ENCODE results near the gene IL22RA1. TPM values are rescaled to one million over a fixed set of nuclear protein-coding genes. Genes with fewer than 3 reads are reported as not detected.

The IL22RA1 gene
- total RNA-seq, 1 donor from 2014 or later: not detected

GRCh38 chr1:24093732-24094131 is 49.2 kb downstream of the IL22RA1 start:
- H3K9ac ChIP-seq: no peak overlapping the region
- Mint-ChIP-seq H3K27me3 (ENCODE audit: insufficient read depth, low read depth) (peaks cover 4% of the 10 kb centered on the region), H3K27ac (no peak overlapping the region), H3K36me3 (no peaks in the 10 kb centered on the region), H3K4me3 (no peak overlapping the region), H3K4me1 (peaks cover 6% of the 10 kb centered on the region), H3K9me3 (no peaks in the 10 kb centered on the region)
- no peak overlapping the region for H2AFZ ChIP-seq (replicated peaks)
- H3K79me2 ChIP-seq (ENCODE audit: low read depth): no peaks in the 10 kb centered on the region
- H3K4me2 ChIP-seq: no peak overlapping the region
- TF ChIP-seq CTCF (IDR thresholded peaks at IDR 0.05): no peak
- DNase-seq (ENCODE audit: low spot score): no peak
- H3K4me1 ChIP-seq: no peaks in the 10 kb centered on the region
- no peak overlapping the region for H3K4me3 ChIP-seq
- H3K27me3 ChIP-seq: no peaks in the 10 kb centered on the region
- H3K27ac ChIP-seq: no peak overlapping the region
- no peaks in the 10 kb centered on the region for H3F3A ChIP-seq (ENCODE audit: low read depth)
- no peaks in the 10 kb centered on the region for H3K36me3 ChIP-seq
- no peaks in the 10 kb centered on the region for H4K20me1 ChIP-seq (ENCODE audit: low read depth)
- H3K9me3 ChIP-seq (ENCODE audit: low read depth): no peaks in the 10 kb centered on the region

- Histone ChIP-seq H3K4me1 (no peaks in the 10 kb centered on the region), H3K79me2 (ENCODE audit: low read depth) (no peaks in the 10 kb centered on the region), H3K36me3 (no peaks in the 10 kb centered on the region), H3K27ac (no peak overlapping the region), H3F3A (ENCODE audit: low read depth) (no peaks in the 10 kb centered on the region), H4K20me1 (ENCODE audit: low read depth) (no peaks in the 10 kb centered on the region), H3K9ac (no peak overlapping the region), H3K4me2 (no peak overlapping the region), H3K27me3 (no peaks in the 10 kb centered on the region), H3K9me3 (ENCODE audit: low read depth) (no peaks in the 10 kb centered on the region), H2AFZ (replicated peaks) (no peak overlapping the region), H3K4me3 (no peak overlapping the region)
- Mint-ChIP-seq H3K4me3 (no peak overlapping the region), H3K4me1 (peaks cover 6% of the 10 kb centered on the region), H3K27ac (no peak overlapping the region), H3K27me3 (ENCODE audit: insufficient read depth, low read depth) (peaks cover 4% of the 10 kb centered on the region), H3K9me3 (no peaks in the 10 kb centered on the region), H3K36me3 (no peaks in the 10 kb centered on the region)
- TF ChIP-seq CTCF (IDR thresholded peaks at IDR 0.05) (no peak), EZH2 (IDR thresholded peaks at IDR 0.05) (no peak), EZH2phosphoT487 (IDR thresholded peaks at IDR 0.05) (no peak)
- DNase-seq (ENCODE audit: low spot score): no peak
These were observed 50.0 kb downstream of the IL22RA1 start for GRCh38 chr1:24092979-24093378.

DNA sequence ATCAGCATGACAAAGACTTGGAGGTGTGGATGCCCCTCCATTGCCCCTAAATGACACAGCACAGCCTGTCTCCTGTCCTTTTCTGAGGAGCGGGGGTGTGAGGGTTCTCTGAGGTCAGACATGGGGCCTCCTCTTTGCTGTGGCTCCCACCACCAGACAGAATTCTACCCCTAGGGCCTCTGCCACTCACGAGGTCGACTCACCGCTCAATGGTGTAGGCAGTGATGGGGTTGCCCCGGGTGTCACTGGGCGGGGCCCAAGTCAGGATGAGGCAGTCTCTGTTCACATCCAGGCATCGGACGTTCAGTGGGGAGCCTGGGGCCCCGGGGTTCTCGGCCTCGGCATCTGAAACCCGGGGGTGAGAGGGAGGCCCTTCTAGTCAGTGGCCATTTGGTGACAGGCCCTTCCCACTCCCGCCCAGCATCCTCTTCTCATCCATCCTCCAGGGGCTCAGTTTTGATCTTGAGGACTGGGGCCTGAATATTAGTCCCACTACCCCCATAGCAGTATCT is 50.9 kb downstream of the IL22RA1 start:
- H3K4me3 ChIP-seq: no peak overlapping the region
- Mint-ChIP-seq H3K27ac (no peak overlapping the region), H3K4me1 (peaks cover 6% of the 10 kb centered on the region), H3K36me3 (no peaks in the 10 kb centered on the region), H3K27me3 (ENCODE audit: insufficient read depth, low read depth) (peaks cover 6% of the 10 kb centered on the region), H3K9me3 (no peaks in the 10 kb centered on the region), H3K4me3 (no peak overlapping the region)
- no peaks in the 10 kb centered on the region for H3K36me3 ChIP-seq
- H3K4me1 ChIP-seq: no peaks in the 10 kb centered on the region
- H3F3A ChIP-seq (ENCODE audit: low read depth): no peaks in the 10 kb centered on the region
- no peak overlapping the region for H3K27ac ChIP-seq
- H2AFZ ChIP-seq (replicated peaks): no peak overlapping the region
- no peak for TF ChIP-seq EZH2phosphoT487 (IDR thresholded peaks at IDR 0.05)
- TF ChIP-seq EZH2 (IDR thresholded peaks at IDR 0.05): no peak
- no peak for TF ChIP-seq CTCF (IDR thresholded peaks at IDR 0.05)
- no peaks in the 10 kb centered on the region for H3K79me2 ChIP-seq (ENCODE audit: low read depth)
- H3K9me3 ChIP-seq (ENCODE audit: low read depth): no peaks in the 10 kb centered on the region
- H3K4me2 ChIP-seq: no peak overlapping the region
- no peaks in the 10 kb centered on the region for H4K20me1 ChIP-seq (ENCODE audit: low read depth)
- H3K9ac ChIP-seq: no peak overlapping the region
- no peaks in the 10 kb centered on the region for H3K27me3 ChIP-seq
- DNase-seq (ENCODE audit: low spot score): no peak
